SK-N-SH (cell line): Measurements from ENCODE around the gene HCAR2. TPM values are rescaled to one million over a fixed set of nuclear protein-coding genes. Genes with fewer than 3 reads are reported as not detected.
"Not testable (repeated sequence)": the region's sequence is repeated elsewhere in the genome, so short reads cannot be mapped to it uniquely, and the experiment has no call there.

Experiments used
- CTCF ChIA-PET: fragments of 300-600, 350-600 bp; formaldehyde crosslinking; extraction: SDS; loops from one replicate; lab custom pipeline; 2021; lab: Yijun Ruan, JAX
- POLR2A ChIA-PET: fragments of 350-600 bp; sonication (Branson Sonifier 250); formaldehyde crosslinking; extraction: SDS; loops from one replicate; lab custom pipeline; 2020; ENCODE audit warnings: antibody characterized with exemption, inconsistent platforms; lab: Yijun Ruan, JAX
- DNase-seq: peaks from one replicate; pipeline ENCODE4 v3.0.0; 2012
- H2AFZ ChIP-seq: fragments of 200-600 bp; sonication (generic); 2 replicates; pipeline ENCODE4 v1.8.1; 2016; ENCODE audit warnings: antibody characterized with exemption, mild to moderate bottlenecking, low read depth
- H3F3A ChIP-seq: fragments of 200-600 bp; sonication (generic); replicated peaks from 2 replicates; pipeline ENCODE3; 2016; ENCODE audit warnings: antibody characterized with exemption, mild to moderate bottlenecking; ENCODE audit not compliant: insufficient read depth
- H3K27ac ChIP-seq, 2 experiments: fragments of 200-500 bp in 1 of 2; fragments of 200-600 bp in 1 of 2; sonication (Bioruptor generic) in 1 of 2; sonication (generic), shearing (Covaris generic) in 1 of 2; 2 replicates each; pipeline versions ENCODE4 v1.5.1 to v1.6.1; 2014 to 2016; ENCODE audit warnings: low read depth in 2 of 2, inconsistent platforms in 1 of 2, low read length in 1 of 2, mild to moderate bottlenecking in 1 of 2, mixed read lengths in 1 of 2
- H3K27me3 ChIP-seq: fragments of 200-600 bp; sonication (generic), shearing (Covaris generic); 2 replicates; pipeline ENCODE4 v1.6.1; 2016; ENCODE audit warnings: mixed run types; ENCODE audit not compliant: insufficient read depth
- H3K36me3 ChIP-seq, 2 experiments: fragments of 200-500 bp in 1 of 2; fragments of 200-600 bp in 1 of 2; sonication (Bioruptor generic) in 1 of 2; sonication (generic) in 1 of 2; replicated peaks in 1 of 2; 2 replicates each; pipeline versions ENCODE3 to v1.5.1; 2014 to 2016; ENCODE audit warnings: low read length in 1 of 2, mild to moderate bottlenecking in 1 of 2; ENCODE audit not compliant: insufficient read depth in 2 of 2, control insufficient read depth in 1 of 2
- H3K4me1 ChIP-seq, 2 experiments: fragments of 200-500 bp in 1 of 2; fragments of 200-600 bp in 1 of 2; sonication (Bioruptor generic) in 1 of 2; sonication (generic), shearing (Covaris generic) in 1 of 2; 2 replicates each; pipeline versions ENCODE4 v1.5.1 to v1.6.1; 2014 to 2016; ENCODE audit warnings: low read depth in 1 of 2, low read length in 1 of 2, mixed run types in 1 of 2; ENCODE audit not compliant: insufficient read depth in 2 of 2, control insufficient read depth in 1 of 2
- H3K4me2 ChIP-seq: fragments of 200-600 bp; sonication (generic), shearing (Covaris generic); 2 replicates; pipeline ENCODE4 v1.6.1; 2017; ENCODE audit warnings: mixed run types
- H3K4me3 ChIP-seq, 2 experiments: fragments of 200-500 bp in 1 of 2; fragments of 200-600 bp in 1 of 2; sonication (Bioruptor generic) in 1 of 2; sonication (generic), shearing (Covaris generic) in 1 of 2; 2 replicates each; pipeline versions ENCODE4 v1.5.1 to v1.8.1; 2014 to 2016; ENCODE audit warnings: low read depth in 2 of 2, inconsistent platforms in 1 of 2, low read length in 1 of 2, mild to moderate bottlenecking in 1 of 2, mixed read lengths in 1 of 2, moderate library complexity in 1 of 2
- H3K79me2 ChIP-seq: fragments of 200-600 bp; sonication (generic); 2 replicates; pipeline ENCODE4 v1.8.1; 2017; ENCODE audit warnings: mild to moderate bottlenecking; ENCODE audit not compliant: insufficient read depth
- H3K9ac ChIP-seq: fragments of 200-600 bp; sonication (generic); 2 replicates; pipeline ENCODE4 v1.6.1; 2017; ENCODE audit warnings: mixed run types
- H3K9me2 ChIP-seq: fragments of 200-600 bp; sonication (generic); 2 replicates; pipeline ENCODE4 v1.6.1; 2017; ENCODE audit warnings: mixed run types
- H3K9me3 ChIP-seq: fragments of 200-600 bp; sonication (generic); 2 replicates; pipeline ENCODE4 v1.6.1; 2017; ENCODE audit warnings: mixed run types, mild to moderate bottlenecking, moderate library complexity
- H4K20me1 ChIP-seq: fragments of 200-600 bp; sonication (generic); 2 replicates; pipeline ENCODE4 v1.6.1; 2017; ENCODE audit warnings: mild to moderate bottlenecking, mixed run types; ENCODE audit not compliant: insufficient read depth
- CHD2 ChIP-seq: fragments of 150-350 bp; IDR thresholded peaks from 2 replicates; pipeline ENCODE4 v1.6.1; 2018; ENCODE audit warnings: low read length; ENCODE audit not compliant: partially characterized antibody
- ELF1 ChIP-seq: IDR thresholded peaks from 2 replicates; pipeline ENCODE4 v1.4.0; 2012
- FOXJ3 ChIP-seq: sonication (generic); formaldehyde crosslinking; IDR thresholded peaks from 2 replicates; pipeline ENCODE4 v1.5.1; 2020; ENCODE audit warnings: mild to moderate bottlenecking, missing genetic modification reagents
- GATA2 ChIP-seq: sonication (generic); formaldehyde crosslinking; IDR thresholded peaks from 2 replicates; pipeline ENCODE4 v1.5.0; 2020; ENCODE audit warnings: mild to moderate bottlenecking, missing genetic modification reagents
- POLR2AphosphoS5 ChIP-seq: IDR thresholded peaks from 2 replicates; pipeline ENCODE4 v1.6.1; 2012; ENCODE audit warnings: low read depth, low read length
- TEAD4 ChIP-seq: IDR thresholded peaks from 2 replicates; pipeline ENCODE4 v1.4.0; 2012; ENCODE audit warnings: mild to moderate bottlenecking, borderline replicate concordance; ENCODE audit not compliant: insufficient read depth
- YY1 ChIP-seq: IDR thresholded peaks from 2 replicates; pipeline ENCODE4 v1.4.0; 2012; ENCODE audit warnings: low read depth, mild to moderate bottlenecking
- WGBS: methylation state at CpG from one replicate; pipeline ENCODE4 v1.1.6; 2017; ENCODE audit warnings: low lambda C conversion rate; 5-methylcytosine and 5-hydroxymethylcytosine counted together
- polyA plus RNA-seq, 3 experiments: library from polyadenylated mRNA; depleted of rRNA; stranded (reverse); fragments of >200 nt; gene quantifications; 2 replicates each; pipeline ENCODE4 v1.2.3, GENCODE V29; 2012
- TF ChIP-seq, protein P1 (sequence below): IDR thresholded peaks from 2 replicates; pipeline ENCODE4 v1.6.1; 2012; ENCODE audit warnings: mild to moderate bottlenecking, low read depth, low read length, moderate library complexity
- TF ChIP-seq, protein P2 (sequence below): IDR thresholded peaks from 2 replicates; pipeline ENCODE4 v1.4.0; 2012; ENCODE audit warnings: low read depth, borderline replicate concordance
- TF ChIP-seq, protein P3 (sequence below): fragments of 150-350 bp; IDR thresholded peaks from 2 replicates; pipeline ENCODE4 v1.6.1; 2017; ENCODE audit warnings: antibody characterized with exemption, low read length, low read depth, borderline replicate concordance
- TF ChIP-seq, protein P4 (sequence below): IDR thresholded peaks from 2 replicates; pipeline ENCODE4 v1.4.0; 2012; ENCODE audit warnings: low read depth, borderline replicate concordance

HCAR2 gene
- polyA plus RNA-seq, 1 of the 3 experiments (the other 2 are of a cell fraction): not detected

DNA sequence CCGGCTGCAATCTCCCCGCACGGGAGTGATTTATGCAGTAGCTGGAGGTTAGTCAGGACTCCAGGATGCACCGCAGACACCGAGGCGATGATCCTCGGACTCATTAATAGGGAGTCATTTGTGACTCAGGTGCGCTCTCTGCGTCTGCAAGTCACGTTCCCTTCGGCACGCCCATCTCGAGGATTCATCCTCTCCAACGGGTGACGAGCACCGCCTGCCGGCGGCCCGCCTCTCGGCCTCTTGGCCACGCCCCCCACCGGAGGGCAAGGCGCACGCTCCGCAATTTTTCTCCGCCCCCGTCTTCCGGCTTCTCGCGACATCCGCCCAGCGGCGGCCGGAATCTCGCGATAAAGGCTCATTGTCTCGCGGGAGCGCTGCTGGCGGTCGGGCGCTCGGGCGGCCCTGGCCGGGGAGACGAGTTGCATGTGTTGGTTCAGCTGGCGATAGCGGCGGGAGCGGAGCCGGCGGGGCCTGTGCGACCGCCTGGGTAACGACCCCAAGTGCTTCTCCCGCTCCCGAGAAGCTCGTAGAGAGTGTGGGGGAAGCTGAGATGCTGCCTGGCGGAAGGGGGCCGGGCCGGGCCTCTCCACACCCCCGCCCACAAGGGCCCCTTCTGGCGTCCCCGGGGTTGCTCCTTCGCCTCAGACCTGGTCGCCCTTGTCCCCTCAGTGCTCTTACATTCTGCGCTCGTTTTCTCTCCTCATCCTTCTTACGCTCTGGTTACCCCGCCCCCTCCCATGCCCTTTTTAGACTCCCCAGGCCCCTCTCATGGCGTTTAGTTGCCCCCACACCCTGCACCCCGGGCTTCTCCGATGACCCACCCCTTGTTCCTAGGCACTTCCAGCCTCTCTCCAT is 49.5 kb upstream of the HCAR2 start, which contains the start of gene DENR (continued):
- TF ChIP-seq CHD2 (peak; percentile 100), POLR2AphosphoS5 (peak; percentile 92), ELF1 (peak; percentile 87), YY1 (peak; percentile 45; the same call in 1 of the 2 replicates), GATA2 (CRISPR knock-in tag) (no peak), FOXJ3 (no peak), TEAD4 (no peak)
- TF ChIP-seq, protein P1, sequence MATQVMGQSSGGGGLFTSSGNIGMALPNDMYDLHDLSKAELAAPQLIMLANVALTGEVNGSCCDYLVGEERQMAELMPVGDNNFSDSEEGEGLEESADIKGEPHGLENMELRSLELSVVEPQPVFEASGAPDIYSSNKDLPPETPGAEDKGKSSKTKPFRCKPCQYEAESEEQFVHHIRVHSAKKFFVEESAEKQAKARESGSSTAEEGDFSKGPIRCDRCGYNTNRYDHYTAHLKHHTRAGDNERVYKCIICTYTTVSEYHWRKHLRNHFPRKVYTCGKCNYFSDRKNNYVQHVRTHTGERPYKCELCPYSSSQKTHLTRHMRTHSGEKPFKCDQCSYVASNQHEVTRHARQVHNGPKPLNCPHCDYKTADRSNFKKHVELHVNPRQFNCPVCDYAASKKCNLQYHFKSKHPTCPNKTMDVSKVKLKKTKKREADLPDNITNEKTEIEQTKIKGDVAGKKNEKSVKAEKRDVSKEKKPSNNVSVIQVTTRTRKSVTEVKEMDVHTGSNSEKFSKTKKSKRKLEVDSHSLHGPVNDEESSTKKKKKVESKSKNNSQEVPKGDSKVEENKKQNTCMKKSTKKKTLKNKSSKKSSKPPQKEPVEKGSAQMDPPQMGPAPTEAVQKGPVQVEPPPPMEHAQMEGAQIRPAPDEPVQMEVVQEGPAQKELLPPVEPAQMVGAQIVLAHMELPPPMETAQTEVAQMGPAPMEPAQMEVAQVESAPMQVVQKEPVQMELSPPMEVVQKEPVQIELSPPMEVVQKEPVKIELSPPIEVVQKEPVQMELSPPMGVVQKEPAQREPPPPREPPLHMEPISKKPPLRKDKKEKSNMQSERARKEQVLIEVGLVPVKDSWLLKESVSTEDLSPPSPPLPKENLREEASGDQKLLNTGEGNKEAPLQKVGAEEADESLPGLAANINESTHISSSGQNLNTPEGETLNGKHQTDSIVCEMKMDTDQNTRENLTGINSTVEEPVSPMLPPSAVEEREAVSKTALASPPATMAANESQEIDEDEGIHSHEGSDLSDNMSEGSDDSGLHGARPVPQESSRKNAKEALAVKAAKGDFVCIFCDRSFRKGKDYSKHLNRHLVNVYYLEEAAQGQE: no peak
- TF ChIP-seq, protein P2, sequence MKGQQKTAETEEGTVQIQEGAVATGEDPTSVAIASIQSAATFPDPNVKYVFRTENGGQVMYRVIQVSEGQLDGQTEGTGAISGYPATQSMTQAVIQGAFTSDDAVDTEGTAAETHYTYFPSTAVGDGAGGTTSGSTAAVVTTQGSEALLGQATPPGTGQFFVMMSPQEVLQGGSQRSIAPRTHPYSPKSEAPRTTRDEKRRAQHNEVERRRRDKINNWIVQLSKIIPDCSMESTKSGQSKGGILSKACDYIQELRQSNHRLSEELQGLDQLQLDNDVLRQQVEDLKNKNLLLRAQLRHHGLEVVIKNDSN: peak; percentile 57; the same call in 1 of the 2 replicates
- TF ChIP-seq, protein P3, sequence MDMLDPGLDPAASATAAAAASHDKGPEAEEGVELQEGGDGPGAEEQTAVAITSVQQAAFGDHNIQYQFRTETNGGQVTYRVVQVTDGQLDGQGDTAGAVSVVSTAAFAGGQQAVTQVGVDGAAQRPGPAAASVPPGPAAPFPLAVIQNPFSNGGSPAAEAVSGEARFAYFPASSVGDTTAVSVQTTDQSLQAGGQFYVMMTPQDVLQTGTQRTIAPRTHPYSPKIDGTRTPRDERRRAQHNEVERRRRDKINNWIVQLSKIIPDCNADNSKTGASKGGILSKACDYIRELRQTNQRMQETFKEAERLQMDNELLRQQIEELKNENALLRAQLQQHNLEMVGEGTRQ: 0 out of 2 replicates have a peak, but pooled peaks have one; percentile 28
- TF ChIP-seq, protein P4, sequence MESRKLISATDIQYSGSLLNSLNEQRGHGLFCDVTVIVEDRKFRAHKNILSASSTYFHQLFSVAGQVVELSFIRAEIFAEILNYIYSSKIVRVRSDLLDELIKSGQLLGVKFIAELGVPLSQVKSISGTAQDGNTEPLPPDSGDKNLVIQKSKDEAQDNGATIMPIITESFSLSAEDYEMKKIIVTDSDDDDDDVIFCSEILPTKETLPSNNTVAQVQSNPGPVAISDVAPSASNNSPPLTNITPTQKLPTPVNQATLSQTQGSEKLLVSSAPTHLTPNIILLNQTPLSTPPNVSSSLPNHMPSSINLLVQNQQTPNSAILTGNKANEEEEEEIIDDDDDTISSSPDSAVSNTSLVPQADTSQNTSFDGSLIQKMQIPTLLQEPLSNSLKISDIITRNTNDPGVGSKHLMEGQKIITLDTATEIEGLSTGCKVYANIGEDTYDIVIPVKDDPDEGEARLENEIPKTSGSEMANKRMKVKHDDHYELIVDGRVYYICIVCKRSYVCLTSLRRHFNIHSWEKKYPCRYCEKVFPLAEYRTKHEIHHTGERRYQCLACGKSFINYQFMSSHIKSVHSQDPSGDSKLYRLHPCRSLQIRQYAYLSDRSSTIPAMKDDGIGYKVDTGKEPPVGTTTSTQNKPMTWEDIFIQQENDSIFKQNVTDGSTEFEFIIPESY: peak; percentile 100

DNA sequence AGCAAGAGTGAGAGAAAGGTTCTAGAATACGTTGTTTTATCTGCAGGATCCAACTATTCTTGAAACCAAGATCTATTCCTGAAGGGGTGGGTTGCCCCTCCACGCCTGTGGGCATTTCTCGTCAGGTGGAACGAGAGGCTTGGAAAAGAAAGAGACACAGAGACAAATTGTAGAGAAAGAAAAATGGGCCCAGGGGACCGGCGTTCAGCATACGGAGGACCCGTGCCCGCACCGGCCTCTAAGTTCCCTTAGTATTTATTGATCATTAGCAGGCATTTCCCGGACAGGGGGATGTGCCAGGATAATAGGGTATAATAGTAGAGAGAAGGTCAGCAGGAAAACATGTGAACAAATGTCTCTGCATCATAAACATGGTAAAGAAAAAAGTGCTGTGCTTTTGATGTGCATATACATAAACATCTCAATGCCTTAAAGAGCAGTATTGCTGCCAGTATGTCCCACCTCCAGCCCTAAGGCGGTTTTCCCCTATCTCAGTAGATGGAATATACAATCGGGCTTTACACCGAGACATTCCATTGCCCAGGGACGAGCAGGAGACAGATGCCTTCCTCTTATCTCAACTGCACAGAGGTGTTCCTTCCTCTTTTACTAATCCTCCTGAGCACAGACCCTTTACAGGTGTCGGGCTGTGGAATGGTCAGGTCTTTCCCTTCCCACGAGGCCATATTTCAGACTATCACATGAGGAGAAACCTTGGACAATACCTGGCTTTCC is 47.8 kb upstream of the HCAR2 start:
- H3K9ac ChIP-seq, H4K20me1 ChIP-seq, H3K4me3 ChIP-seq, H3K27me3 ChIP-seq, POLR2A ChIA-PET, DNase-seq, CTCF ChIA-PET, H3K9me2 ChIP-seq, H3K4me2 ChIP-seq, H2AFZ ChIP-seq, H3F3A ChIP-seq, H3K9me3 ChIP-seq, H3K27ac ChIP-seq: not testable (repeated sequence)
- peaks cover 12 to 13% of the 10 kb centered on the region in 2 experiments; a peak in 3 of 4 replicates for H3K4me1 ChIP-seq
- H3K79me2 ChIP-seq: peaks cover 33% of the 10 kb centered on the region
- 90% methylated on average over 17 of the region's 17 CpGs for WGBS
- peaks cover 19 to 23% of the 10 kb centered on the region in 2 experiments for H3K36me3 ChIP-seq
